ENCODE data around the gene MSMO1.
"Not testable (repeated sequence)": the region's sequence is repeated elsewhere in the genome, so short reads cannot be mapped to it uniquely, and the experiment has no call there.

The MSMO1 gene

DNA sequence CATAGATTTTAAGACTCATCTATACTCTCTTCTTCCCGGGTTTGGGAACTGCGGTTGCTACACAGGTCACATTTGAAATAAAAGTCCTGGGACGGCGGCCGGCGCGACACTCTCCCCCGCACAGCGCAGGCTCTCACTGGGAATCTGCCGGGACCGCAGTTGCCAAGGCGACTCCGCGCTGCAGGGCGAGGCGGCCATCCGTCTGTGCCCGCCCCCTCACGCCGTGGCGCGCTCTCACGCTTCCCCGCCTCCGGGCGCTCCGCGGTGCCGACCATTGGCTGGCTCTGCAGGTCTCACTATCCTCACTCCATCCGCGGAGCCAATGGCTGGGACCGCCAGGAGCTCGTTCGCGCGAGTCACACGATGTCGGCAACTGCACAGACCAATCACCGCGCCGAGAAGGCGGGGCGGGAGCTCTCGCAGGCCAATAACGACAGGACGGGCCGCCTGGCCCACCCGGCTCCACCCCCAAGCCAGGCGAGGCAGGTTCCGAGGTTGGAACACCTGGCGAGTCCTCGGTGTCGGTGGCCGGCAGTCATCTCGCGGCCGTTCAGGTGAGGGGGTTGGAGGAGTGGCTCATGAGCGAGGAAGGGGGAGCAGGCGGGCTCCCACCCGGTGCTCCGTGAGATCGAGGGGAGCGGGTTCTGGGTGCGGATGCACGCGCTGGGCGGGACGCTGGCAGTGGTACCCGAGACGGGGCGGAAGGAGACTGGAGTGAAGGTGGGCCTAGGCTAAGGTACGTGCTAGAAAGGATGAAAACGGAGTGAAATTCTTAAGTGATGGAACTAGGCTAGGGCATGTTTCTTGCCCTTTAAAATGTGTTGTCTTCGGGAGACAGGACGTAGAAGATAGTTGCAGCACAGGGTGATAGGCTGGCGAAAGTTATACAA lies at the start of gene MSMO1:
Gene MSMO1, plus strand, starts transcription at position 459 of the 890 bp plus-strand sequence. CDS start 5,702 bp downstream, outside the sequence.
- peak; percentile 99 for DNase-seq

DNA sequence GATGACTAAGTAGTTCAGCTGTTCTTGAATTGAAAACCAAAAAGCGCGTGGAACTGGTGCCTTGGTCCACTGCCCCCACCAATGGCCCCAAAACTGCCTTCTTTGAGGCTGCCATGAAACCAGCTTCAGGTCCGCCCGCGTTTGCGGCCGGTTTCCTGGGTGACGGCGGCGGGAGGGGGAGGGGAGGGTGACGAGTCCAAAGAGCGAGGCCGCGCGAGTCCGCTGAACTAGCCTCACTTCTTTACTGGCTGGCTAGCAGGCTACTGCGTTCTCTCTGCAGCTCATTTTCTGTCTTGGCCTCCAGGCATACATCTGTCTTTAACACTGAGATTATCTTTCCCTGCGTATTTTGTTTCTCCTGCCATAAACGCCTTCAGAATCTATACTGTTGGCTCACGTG lies 47.9 kb upstream of the MSMO1 start:
- DNase-seq, result not testable (repeated sequence)

DNA sequence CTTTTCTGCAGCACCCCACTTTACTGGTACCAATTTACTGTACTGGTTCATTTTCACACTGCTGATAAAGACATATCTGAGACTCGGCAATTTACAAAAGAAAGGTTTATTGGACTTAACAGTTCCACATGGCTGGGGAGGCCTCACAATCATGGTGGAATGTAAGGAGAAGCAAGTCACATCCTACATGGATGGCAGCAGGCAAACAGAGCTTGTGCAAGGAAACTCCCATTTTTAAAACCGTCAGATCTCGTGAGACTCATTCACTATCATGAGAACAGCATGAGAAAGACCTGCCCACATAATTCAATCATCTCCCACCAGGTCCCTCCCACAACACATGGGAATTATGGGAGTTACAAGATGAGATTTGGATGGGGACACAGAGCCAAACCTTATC lies 42.8 kb upstream of the MSMO1 start:
- DNase-seq, result not testable (repeated sequence)

DNA sequence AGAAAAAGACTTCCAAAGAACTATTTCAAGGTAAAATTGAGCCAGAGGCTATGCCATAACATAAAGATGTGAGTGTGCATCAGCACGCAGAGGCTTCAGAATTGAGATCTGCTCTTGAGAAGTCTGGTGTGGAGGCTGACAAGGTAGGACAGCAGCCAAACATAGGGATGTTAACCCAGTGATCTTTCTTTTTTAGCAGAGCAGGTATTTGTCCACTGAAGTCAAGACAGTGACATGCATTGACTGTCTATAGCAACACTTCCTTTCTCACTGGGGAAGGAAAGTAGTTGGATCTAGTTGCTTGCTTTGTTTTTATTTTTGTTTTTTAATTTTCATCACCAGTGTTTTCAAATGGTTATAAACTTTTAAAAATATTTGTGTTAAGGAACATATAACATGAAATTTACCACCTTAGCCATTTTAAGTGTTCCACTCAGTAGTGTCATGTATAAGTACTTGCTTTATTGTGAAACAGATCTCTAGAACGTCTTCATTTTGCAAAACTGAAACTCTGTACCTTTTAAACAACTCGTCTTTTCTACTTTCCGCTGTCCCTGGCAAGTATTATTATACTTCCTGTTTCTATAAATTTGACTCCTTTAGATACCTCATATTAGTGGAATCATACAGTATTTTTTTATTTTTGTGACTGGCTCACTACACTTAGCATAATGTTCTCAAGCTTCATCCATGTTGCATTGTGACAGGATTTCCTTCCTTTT lies 40.7 kb upstream of the MSMO1 start:
- DNase-seq, result not testable (repeated sequence)

DNA sequence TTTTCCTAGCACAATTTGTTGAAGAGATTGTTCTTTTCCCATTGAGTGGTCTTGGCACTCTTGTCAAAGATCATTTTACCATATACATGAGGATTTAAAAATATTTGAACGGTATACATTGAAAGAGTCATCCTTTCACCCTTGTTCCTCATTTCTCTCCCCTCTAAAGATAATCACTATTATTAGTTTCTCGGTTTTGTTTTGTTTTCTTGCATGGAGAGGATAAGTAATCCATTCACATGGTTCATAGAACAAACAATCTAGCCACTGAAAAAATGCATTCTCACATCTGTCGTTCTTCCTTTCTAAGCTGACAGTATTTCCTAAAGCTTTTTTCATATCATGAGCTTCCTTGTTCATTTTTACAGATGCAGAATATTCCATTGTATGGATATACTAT lies 39.2 kb upstream of the MSMO1 start:
- no peak for DNase-seq

DNA sequence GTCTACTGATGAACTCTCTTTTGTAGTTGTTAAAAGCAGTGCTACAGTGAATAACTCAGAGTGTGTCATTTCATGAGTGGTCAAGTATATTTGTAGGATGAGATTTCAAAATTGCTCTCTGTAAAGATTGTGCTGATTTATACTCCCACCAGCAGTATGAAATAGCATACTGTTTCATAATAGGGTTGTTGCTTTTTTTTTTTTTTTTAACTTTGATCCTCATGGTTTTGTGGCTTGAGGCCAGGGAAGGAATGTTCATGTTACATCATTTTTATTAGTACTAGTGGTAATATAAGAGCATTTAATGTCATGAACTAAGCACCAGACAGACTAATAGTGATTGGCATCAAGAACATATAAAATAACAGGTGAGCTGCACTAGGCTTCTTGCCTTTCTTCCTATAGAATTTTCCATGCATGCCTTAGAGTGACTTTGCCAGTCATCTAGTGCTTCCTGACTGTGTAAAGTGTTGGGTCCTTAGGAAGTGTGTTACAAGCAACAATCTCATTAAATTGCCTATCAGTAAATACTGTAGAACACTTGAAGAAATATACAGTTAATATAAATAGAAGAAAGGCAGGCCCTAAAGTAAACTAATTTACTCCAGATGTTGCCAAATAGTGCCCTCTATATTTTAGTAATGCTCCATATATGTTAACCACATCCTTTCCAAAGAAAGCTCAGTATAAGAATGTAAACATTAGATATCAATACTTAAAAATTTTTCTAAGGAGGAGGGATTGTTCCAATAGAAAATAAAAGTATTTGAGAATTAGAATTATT lies 38.6 kb upstream of the MSMO1 start:
- no peak for DNase-seq

DNA sequence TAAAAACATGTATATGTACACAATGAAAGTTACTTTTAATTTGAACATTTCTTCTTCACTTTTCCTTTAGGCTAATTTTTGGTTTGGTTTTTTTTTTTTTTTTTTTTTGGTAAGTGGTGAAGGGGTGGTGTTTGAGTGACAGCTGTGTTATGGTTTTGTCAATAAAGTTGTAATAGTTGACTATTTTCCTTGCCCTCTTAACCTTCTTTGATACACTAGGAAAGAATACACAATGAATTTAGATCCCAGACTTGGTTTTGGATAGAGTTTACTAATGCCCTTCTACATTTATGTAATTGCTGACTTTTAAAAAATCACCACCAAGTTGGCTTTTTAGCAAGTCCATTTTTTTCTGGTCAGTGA lies 38.1 kb upstream of the MSMO1 start:
- no peak for DNase-seq

DNA sequence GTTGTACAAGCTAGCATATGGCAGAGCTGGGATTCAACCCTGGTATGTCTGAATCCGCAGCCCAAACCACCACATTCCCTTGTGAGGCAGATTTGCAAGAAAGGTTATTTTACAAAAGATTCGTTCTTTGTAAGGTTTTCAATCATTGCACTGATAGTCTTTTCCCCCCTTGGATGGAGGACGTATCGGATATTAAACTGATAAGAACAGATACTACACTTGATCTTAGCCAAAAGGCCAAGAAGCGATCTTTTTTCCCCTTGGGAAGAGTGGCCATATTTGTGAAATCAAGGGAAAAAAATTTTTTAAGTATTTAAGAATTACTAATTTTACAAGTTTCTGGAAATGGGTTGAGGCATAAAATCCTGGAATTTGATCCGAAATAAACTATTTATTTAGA lies 34.4 kb upstream of the MSMO1 start:
- DNase-seq, result no peak

DNA sequence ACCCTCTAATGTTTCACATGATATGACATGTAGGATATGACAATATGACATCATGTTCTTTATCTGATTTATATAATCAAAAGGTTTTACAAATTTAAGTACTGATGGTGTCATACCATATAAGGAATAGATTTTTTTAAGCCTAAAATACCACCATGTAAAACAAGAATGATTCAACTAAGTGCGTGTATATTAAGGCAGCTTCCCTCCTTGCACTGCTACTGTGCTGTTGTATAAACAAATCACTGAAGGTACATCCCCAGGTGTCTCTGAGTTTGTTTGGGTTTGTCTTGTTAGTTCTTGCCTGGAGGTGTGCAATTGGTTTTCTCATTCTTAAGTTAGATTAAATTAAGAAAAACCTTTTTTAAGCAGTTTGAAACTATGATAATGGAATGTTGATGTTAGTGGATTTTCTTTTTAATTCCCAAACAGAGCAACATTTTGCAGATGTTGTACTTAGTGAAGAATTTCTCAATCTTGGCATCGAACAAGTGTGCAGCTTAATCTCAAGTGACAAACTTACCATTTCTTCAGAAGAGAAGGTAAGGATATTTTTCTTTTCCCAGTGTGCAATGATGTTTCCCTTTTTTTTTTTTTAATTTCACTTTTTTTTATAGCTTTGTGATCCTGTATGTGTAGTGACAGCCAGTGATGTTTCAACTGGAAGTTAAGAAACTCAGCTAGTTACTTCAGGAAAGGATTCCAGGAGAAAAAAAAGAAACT lies 33.4 kb upstream of the MSMO1 start:
- DNase-seq, result no peak

DNA sequence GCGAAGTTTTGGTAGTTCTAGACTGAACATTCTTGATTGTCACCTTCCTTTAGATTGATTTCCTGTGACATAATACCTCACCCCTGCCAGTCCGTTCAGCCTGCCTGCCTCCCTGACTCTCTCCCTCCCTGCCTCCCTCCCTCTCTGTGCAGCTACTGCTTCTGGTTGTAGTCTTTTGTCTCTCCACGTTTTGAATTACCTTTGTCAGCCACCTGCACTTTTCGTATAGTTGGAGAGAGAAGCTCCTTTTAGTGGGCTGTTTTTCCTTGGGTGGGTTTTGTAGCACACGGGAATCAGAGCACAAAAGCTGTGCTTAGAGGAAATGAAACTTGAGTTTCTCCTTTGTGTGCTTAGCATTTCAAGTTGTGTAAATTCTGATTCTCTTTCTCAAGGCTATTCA lies 32.6 kb upstream of the MSMO1 start:
- no peak for DNase-seq

DNA sequence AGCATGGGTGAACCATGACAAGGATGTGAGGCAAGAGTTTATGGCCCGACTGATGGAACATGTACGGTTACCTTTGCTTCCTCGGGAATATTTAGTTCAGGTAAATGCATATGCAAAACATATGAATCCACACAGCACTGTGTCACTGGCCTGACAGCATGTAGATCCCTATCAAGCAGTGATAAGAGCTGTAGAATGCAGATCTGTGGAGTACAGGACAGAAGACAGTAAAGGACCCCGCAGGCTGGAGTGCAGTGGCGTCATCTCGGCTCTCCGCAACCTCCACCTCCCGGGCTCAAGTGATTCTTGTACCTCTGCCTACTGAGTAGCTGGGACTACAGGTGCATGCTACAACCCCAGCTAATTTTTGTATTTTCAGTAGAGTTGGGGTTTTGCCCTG lies 29.8 kb upstream of the MSMO1 start:
- no peak for DNase-seq

DNA sequence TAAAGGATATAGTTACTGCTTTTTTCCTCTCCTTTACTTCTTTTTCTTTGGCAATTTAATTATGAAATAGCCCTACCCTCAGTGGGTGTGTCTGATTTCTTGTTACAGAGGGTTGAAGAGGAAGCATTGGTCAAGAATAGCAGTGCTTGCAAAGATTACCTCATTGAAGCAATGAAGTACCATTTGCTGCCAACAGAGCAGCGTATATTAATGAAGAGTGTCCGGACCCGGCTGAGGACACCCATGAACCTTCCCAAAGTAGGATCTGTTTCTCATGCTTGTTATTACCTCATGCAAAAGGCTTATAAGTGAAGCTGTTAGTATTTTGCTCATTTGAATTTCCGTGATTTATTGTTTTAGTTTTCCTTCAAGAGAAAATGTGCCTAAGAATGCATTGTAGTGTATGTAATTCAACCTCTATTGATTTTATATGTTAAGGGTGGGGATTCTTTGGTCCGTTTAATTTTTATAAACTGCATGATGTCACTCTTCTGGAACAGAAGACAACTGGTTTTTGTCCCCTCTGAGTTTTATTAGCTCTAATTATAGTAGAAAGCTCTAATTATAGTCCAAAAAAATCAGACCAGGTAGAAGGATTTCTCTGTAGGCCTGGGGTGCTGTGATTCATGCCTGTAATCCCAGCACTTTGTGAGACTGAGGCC lies 27.9 kb upstream of the MSMO1 start:
- DNase-seq, result no peak

DNA sequence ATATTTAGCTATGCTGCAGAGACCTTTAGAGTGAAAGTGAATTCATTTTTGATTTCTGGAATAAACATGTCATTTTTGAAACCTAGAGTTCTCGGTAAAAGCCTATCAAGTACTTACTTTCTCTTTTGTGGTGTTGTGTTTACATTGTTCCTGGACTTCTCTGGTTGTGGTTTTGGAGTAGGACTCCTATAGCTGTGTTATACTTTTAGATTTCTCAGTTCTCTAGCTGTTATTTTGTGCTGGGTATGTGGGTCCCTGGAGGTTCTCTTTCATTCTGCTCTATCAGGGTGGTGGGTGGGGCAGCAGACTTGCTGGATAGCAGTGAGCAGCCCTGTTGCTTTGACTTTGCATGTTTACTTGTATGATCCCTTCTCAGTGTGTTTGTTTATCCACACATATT lies 25.6 kb upstream of the MSMO1 start:
- DNase-seq, result no peak

DNA sequence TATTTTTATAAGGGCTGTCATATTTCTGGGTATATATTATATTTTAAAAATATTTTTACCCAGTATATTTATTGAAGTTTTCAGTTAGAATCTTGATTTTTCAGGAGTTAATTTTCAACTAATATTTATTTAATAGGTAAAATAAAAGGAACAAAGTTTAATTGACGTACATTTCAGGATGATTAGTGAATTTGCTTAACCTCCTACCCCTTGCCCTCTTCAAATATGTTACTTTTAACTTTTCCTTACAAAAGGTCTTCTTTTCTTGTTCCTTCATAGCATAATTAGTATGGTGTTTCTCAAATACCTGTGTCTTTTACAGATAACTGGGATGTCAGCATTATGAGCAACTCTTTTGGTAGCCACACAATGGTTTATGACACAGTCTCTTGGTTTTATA lies 24.8 kb upstream of the MSMO1 start:
- DNase-seq, result no peak

DNA sequence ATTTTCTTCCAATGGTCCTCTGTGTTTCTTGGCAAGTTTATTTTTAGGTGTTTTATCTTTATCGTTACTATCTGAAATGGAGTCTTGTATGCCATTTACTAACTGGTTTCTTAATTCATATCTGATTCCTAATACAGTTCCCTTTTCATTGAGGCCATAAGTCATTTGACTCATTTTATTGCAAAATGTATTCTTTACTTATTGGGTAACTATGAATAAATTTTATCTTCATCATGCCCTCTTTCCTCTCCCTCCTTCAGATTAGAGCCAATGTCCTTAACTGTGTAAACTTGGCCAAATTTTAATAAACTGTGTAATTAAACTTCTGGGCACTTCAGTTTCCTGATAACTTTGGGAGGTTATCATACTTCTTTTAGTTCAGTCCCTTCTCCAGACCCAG lies 19.3 kb upstream of the MSMO1 start:
- no peak for DNase-seq

DNA sequence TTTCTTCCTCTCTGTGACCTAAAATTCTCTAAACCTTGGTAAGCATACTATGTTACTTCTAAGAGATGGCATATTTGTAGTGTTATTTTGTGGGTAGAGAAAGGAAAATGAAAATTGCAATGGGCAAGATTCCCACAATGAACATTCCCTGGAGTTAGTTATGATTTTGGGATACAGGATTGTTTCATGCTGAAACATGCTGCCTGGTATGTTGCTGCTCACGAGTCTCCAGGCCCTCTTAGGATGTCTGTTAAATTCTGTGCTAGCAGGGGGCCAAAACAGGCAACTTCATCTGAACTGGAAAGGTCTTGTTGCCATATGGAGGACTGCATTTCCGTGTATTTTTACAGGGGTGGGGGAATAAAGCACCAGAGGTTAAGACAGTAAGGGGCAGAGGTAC lies 18.9 kb upstream of the MSMO1 start:
- DNase-seq, result no peak

DNA sequence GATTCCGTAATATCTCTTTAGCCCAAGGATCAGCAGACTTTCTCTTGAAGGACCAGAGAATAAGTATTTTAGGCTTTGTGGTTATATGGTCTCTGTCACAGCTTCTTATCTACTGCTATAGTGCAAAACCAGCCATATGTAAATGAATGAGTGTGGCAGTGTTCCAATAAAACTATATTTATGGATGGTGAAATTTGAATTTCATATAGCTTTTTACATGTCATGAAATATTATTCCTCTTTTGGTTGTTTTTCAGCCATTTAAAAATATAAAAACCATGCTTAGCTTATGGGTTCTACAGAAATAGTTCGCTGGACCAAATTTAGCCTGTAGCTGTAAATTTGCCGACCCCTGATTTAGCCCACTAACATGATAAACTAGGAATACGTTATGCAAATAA lies 18.0 kb upstream of the MSMO1 start:
- no peak for DNase-seq

DNA sequence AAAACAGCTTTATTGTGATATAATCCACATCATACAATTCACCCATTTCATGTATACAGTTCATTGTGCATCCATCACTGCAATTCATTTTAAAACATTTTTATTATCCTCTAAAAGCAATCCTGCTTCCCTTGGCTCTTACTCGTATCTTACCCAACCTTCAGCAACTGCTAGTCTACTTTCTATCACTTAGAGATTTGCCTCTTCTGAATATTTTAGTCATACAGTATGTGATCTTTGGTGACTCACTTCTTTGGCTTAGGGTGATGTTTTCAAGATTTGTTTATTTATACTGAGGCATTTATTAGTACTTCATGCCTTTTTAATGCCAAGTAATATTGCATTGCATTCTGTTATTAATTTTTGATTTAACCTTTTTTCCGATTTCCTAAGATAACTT lies 15.0 kb upstream of the MSMO1 start:
- DNase-seq, result no peak

DNA sequence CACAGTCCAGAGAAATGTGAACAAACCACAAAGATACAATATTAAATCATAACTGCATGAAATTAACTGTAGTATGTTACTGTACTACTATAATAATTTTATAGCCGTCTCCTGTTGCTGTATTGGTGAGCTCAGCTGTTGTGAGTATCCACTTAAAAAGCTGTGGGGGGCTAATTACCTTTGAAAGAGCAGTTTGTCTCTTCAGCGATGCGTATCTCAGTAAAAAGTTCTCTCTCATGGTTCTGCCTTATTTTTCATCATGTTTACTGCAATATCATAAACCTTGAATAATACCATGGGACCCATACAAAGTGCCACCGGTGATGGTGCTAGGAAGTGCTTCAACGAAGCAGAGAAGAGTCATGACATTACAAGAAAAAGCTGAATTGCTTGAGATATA lies 8.4 kb upstream of the MSMO1 start:
- no peak for DNase-seq

DNA sequence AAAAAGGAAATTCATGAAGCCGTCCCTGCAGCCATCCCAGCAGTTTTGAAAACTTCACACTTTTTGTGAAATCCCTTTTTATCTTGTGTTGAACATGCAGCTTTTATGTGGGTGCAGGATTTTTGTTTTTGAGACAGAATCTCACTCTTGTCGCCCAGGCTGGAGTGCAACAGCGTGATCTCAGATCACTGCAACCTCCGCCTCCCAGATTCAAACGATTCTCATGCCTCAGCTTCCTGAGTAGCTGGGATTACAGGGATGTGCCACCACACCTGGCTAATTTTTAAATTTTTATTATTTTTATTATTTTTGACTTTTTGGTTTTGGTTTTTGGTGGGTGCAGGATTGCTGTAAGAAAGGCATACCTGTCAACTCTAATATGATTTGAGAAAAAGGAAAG lies 8.0 kb upstream of the MSMO1 start:
- no peak for DNase-seq

DNA sequence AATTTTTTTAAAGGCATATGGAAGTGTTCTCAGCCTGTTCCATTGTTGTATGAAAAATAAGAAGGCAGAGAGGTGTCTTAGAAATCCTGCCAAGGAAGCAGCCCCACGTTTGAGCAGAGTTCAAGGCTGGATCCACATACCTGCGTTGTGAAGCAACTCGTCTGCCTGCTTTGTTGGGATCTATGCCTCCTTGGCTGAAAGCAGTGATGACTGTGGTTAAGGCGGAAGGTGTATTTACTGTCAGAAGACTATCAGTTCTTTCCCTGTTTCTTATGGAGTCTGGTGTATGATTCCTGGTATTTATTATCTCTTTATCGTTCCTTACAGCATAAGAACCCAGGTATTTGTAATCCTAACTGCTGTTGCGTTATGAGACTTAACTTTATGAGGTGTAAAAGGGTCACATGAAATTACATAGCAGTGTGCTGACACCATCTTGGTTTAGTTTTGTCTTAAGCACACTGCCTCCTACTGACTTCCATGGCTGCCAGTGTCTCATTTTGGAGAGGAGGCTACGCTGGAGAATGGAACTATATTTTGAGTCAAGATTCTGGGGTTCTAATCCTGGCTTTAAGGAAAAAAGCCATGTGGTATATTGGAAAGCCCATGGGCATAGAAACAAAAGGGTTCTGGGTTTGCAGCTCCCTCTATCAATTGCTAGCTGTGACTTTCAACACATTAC lies 3.1 kb upstream of the MSMO1 start:
- DNase-seq, result no peak

DNA sequence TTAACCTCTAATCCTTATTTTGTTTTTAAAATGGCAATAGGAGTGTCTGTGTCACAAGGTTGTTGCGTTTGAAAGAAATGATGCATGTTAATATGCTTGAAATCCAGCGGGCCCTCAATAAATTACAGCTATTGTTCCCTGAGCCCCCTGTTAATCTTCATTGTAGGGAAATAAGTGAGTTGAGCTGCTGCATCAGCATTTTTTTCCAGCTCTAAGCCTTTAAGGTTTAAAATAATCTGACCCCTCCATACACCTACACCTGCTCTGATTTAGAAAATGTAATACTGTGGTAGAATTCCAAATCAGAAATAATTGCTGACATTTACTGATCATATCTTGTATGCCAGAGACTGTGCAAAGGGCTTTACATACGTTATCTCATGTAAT lies 2.6 kb upstream of the MSMO1 start:
- DNase-seq, result no peak
